ENCODE measurements around the gene SERPINB1. TPM values are rescaled to one million over a fixed set of nuclear protein-coding genes. Genes with fewer than 3 reads are reported as not detected.

SERPINB1 gene
- total RNA-seq, 1 experiment from 2014 or later, result 75.6 TPM

DNA sequence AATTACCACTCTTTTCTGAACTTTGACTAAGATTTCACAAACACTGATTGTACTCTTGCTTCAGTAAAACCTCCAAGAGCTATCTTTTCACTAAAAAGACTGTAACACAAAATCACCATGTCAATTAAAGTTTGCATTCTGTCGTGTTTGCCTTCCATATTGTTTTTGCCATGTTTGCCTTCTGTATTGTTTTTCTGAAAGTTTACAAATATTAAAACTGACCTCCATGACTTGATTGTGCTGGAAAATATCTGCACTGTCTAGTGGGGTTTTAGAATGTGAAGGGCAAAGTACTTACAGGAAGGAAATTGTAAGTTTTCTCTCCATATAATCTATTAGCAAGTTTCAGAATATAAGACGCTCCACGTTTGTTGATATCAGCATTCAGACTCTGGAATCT is 3.4 kb downstream of the SERPINB1 start:
- intact Hi-C loops (cut with micrococcal nuclease; ENCODE audit: unreplicated experiment), result loop anchor here (2.0 kb wide), 1 partner anchor 73 kb away; the partner anchor contains the start of gene WRNIP1
- BruUV-seq (replicated peaks), result no TSS peak
- H3K4me1 Mint-ChIP-seq (ENCODE audit: low read depth, unreplicated experiment), result peaks cover 13% of the 10 kb centered on the region
- ChIA-PET POLR2A (no interaction called here), CTCF (no interaction called here)
- peaks cover 75% of the 10 kb centered on the region for H3K36me3 Mint-ChIP-seq (ENCODE audit: insufficient read depth, unreplicated experiment)
- no peak overlapping the region for H3K4me3 Mint-ChIP-seq (ENCODE audit: unreplicated experiment)
- TF ChIP-seq, protein P1, sequence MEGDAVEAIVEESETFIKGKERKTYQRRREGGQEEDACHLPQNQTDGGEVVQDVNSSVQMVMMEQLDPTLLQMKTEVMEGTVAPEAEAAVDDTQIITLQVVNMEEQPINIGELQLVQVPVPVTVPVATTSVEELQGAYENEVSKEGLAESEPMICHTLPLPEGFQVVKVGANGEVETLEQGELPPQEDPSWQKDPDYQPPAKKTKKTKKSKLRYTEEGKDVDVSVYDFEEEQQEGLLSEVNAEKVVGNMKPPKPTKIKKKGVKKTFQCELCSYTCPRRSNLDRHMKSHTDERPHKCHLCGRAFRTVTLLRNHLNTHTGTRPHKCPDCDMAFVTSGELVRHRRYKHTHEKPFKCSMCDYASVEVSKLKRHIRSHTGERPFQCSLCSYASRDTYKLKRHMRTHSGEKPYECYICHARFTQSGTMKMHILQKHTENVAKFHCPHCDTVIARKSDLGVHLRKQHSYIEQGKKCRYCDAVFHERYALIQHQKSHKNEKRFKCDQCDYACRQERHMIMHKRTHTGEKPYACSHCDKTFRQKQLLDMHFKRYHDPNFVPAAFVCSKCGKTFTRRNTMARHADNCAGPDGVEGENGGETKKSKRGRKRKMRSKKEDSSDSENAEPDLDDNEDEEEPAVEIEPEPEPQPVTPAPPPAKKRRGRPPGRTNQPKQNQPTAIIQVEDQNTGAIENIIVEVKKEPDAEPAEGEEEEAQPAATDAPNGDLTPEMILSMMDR (IDR thresholded peaks at IDR 0.05; ENCODE audit: insufficient read depth in 1 of 2, low read depth in 1 of 2, low read length in 1 of 2, severe bottlenecking in 1 of 2, unreplicated experiment in 1 of 2), result no peak
- Histone ChIP-seq H3K36me3 (ENCODE audit: control insufficient read depth, insufficient read depth, low read length) (peaks cover 2% of the 10 kb centered on the region; the same call in 1 of the 2 replicates), H3K27me3 (replicated peaks; ENCODE audit: control insufficient read depth, insufficient read depth, low read length) (no peaks in the 10 kb centered on the region), H3K9me3 (no peaks in the 10 kb centered on the region), H3K4me1 (peaks cover 41% of the 10 kb centered on the region), H3K4me3 (ENCODE audit: low read depth, low read length) (no peak overlapping the region)
- no peaks in the 10 kb centered on the region for H3K27me3 Mint-ChIP-seq (ENCODE audit: insufficient read depth, unreplicated experiment)
- peak overlapping the region; percentile 39 for H3K27ac Mint-ChIP-seq (ENCODE audit: unreplicated experiment)
- H3K9me3 Mint-ChIP-seq (ENCODE audit: unreplicated experiment), result no peaks in the 10 kb centered on the region
- DNase-seq, result no peak

DNA sequence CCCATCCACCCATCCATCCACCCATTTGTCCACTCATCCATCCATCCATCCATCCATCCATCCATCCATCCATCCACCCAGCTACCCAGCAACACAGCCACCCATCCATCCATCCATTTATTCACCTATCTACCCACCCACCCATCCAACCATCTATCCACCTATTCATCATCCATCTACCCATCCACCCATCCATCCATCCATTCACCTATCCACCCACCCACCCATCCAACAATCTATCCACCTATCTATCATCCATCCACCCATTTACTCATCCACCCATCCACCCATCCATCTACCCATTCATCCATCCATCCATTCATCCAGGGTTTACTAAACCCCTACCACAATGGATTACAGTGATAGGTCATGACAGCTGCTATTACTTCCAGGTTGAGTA is 7.4 kb downstream of the SERPINB1 start:
- no peak for DNase-seq
- Histone ChIP-seq H3K9me3 (no peaks in the 10 kb centered on the region), H3K4me3 (ENCODE audit: low read depth, low read length) (no peak overlapping the region), H3K27me3 (replicated peaks; ENCODE audit: control insufficient read depth, insufficient read depth, low read length) (no peaks in the 10 kb centered on the region), H3K4me1 (peaks cover 23% of the 10 kb centered on the region), H3K36me3 (ENCODE audit: control insufficient read depth, insufficient read depth, low read length) (peaks cover 2% of the 10 kb centered on the region; the same call in 1 of the 2 replicates)
- BruUV-seq (replicated peaks), result no TSS peak
- ChIA-PET CTCF (no interaction called here), POLR2A (interaction anchor here (0.7 kb wide), 1 partner anchor 37 kb away, joined by 3 read pairs; no protein-coding TSS in a partner anchor)
- H3K36me3 Mint-ChIP-seq (ENCODE audit: insufficient read depth, unreplicated experiment), result peaks cover 72% of the 10 kb centered on the region
- H3K9me3 Mint-ChIP-seq (ENCODE audit: unreplicated experiment), result no peaks in the 10 kb centered on the region
- intact Hi-C loops (cut with micrococcal nuclease; ENCODE audit: unreplicated experiment), result no loop called here
- H3K27ac Mint-ChIP-seq (ENCODE audit: unreplicated experiment), result no peak overlapping the region
- H3K4me1 Mint-ChIP-seq (ENCODE audit: low read depth, unreplicated experiment), result peaks cover 18% of the 10 kb centered on the region
- H3K4me3 Mint-ChIP-seq (ENCODE audit: unreplicated experiment), result no peak overlapping the region
- TF ChIP-seq, protein P1 (IDR thresholded peaks at IDR 0.05; ENCODE audit: insufficient read depth in 1 of 2, low read depth in 1 of 2, low read length in 1 of 2, severe bottlenecking in 1 of 2, unreplicated experiment in 1 of 2), result no peak
- no peaks in the 10 kb centered on the region for H3K27me3 Mint-ChIP-seq (ENCODE audit: insufficient read depth, unreplicated experiment)

DNA sequence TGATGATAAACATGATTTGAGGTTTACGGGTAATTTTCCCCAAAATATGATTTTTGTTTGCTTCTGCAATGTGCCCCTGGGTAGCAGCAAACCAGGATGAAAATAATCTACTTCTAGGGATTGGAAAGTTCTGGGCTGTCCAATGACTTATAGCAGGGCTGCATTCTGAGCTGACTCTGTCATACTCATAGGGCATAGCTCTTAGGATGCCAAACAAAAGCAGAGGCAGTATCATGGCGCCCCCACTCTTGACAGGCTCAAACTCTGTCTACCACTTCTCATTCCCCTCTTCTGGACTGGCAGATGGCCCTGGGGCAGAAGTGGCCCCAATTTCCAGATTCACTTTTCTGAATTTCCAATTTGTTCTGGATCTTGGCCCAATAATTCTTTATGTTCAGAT is 10.3 kb downstream of the SERPINB1 start:
- peaks cover 19% of the 10 kb centered on the region for H3K4me1 Mint-ChIP-seq (ENCODE audit: low read depth, unreplicated experiment)
- H3K27me3 Mint-ChIP-seq (ENCODE audit: insufficient read depth, unreplicated experiment), result no peaks in the 10 kb centered on the region
- Histone ChIP-seq H3K36me3 (ENCODE audit: control insufficient read depth, insufficient read depth, low read length) (0 out of 2 replicates have a peak, but pooled peaks cover 2% of the 10 kb centered on the region), H3K4me1 (0 out of 2 replicates have a peak, but pooled peaks cover 5% of the 10 kb centered on the region), H3K4me3 (ENCODE audit: low read depth, low read length) (no peak overlapping the region), H3K9me3 (no peaks in the 10 kb centered on the region), H3K27me3 (replicated peaks; ENCODE audit: control insufficient read depth, insufficient read depth, low read length) (no peaks in the 10 kb centered on the region)
- no peak overlapping the region for H3K27ac Mint-ChIP-seq (ENCODE audit: unreplicated experiment)
- intact Hi-C loops (cut with micrococcal nuclease; ENCODE audit: unreplicated experiment), result no loop called here
- CTCF ChIA-PET, result interaction anchor here (1.0 kb wide), 1 partner anchor 40 kb away, joined by 6 read pairs; no protein-coding TSS in a partner anchor
- H3K9me3 Mint-ChIP-seq (ENCODE audit: unreplicated experiment), result no peaks in the 10 kb centered on the region
- POLR2A ChIA-PET, result interaction anchor here (1.2 kb wide), 1 partner anchor 10 kb away, joined by 6 read pairs; the partner anchor contains the start of gene SERPINB1
- no peak for DNase-seq
- H3K36me3 Mint-ChIP-seq (ENCODE audit: insufficient read depth, unreplicated experiment), result peaks cover 49% of the 10 kb centered on the region
- no peak overlapping the region for H3K4me3 Mint-ChIP-seq (ENCODE audit: unreplicated experiment)
- TF ChIP-seq, protein P1 (IDR thresholded peaks at IDR 0.05; ENCODE audit: insufficient read depth in 1 of 2, low read depth in 1 of 2, low read length in 1 of 2, severe bottlenecking in 1 of 2, unreplicated experiment in 1 of 2), result no peak
- no TSS peak for BruUV-seq (replicated peaks)

Data from Caco-2 (cell line).